ENCODE measurements around the gene GLS. TPM values are rescaled to one million over a fixed set of nuclear protein-coding genes. Genes with fewer than 3 reads are reported as not detected.
A peak's percentile ranks its signal among the peaks of the same experiment; 100 is the strongest.
"Not testable (repeated sequence)": the region's sequence is repeated elsewhere in the genome, so short reads cannot be mapped to it uniquely, and the experiment has no call there.

GLS gene
- total RNA-seq, 6 experiments from 2014 or later = 191 to 431 (median 201) TPM

GRCh38 chr2:190849774-190850173 is 30.8 kb upstream of the GLS start:
- peak overlapping the region; percentile 51 for H3K27ac Mint-ChIP-seq
- no peaks in the 10 kb centered on the region; the same call in 1 of the 2 replicates for H3K27me3 Mint-ChIP-seq (ENCODE audit: insufficient read depth)
- no peak for TF ChIP-seq CTCF (IDR thresholded peaks at IDR 0.05)
- no peaks in the 10 kb centered on the region for H3K9me3 Mint-ChIP-seq
- peaks cover 38% of the 10 kb centered on the region for H3K4me1 Mint-ChIP-seq (ENCODE audit: low read depth)
- DNase-seq = peak; percentile 65
- H3K36me3 Mint-ChIP-seq (ENCODE audit: low read depth) = no peaks in the 10 kb centered on the region
- H3K4me3 Mint-ChIP-seq = peak overlapping the region; percentile 24; the same call in 1 of the 2 replicates

- not testable (repeated sequence) for H3K4me3 Mint-ChIP-seq; H3K36me3 Mint-ChIP-seq (ENCODE audit: low read depth); DNase-seq; H3K9me3 Mint-ChIP-seq; H3K27me3 Mint-ChIP-seq (ENCODE audit: insufficient read depth); H3K27ac Mint-ChIP-seq
- peaks cover 62% of the 10 kb centered on the region for H3K4me1 Mint-ChIP-seq (ENCODE audit: low read depth)
Observed at GRCh38 chr2:190853022-190853421, 27.6 kb upstream of the GLS start.

- no peak for TF ChIP-seq CTCF (IDR thresholded peaks at IDR 0.05)
- Mint-ChIP-seq H3K27ac (peak overlapping the region; percentile 12; the same call in 1 of the 2 replicates), H3K4me3 (0 out of 2 replicates have a peak overlapping the region, but pooled peaks have one; percentile 3), H3K4me1 (ENCODE audit: low read depth) (peaks cover 64% of the 10 kb centered on the region), H3K36me3 (ENCODE audit: low read depth) (no peaks in the 10 kb centered on the region), H3K9me3 (no peaks in the 10 kb centered on the region), H3K27me3 (ENCODE audit: insufficient read depth) (no peaks in the 10 kb centered on the region; the same call in 1 of the 2 replicates)
- DNase-seq = no peak
Observed at GRCh38 chr2:190853531-190854383, 26.9 kb upstream of the GLS start.

- Mint-ChIP-seq H3K27ac (no peak overlapping the region), H3K4me3 (no peak overlapping the region), H3K36me3 (ENCODE audit: low read depth) (no peaks in the 10 kb centered on the region), H3K4me1 (ENCODE audit: low read depth) (peaks cover 67% of the 10 kb centered on the region), H3K9me3 (no peaks in the 10 kb centered on the region), H3K27me3 (ENCODE audit: insufficient read depth) (no peaks in the 10 kb centered on the region; the same call in 1 of the 2 replicates)
- TF ChIP-seq CTCF (IDR thresholded peaks at IDR 0.05) = no peak
- no peak for DNase-seq
Observed at GRCh38 chr2:190854726-190855125, 25.9 kb upstream of the GLS start.

- no peak for DNase-seq
- Mint-ChIP-seq H3K27ac (no peak overlapping the region), H3K9me3 (no peaks in the 10 kb centered on the region), H3K4me3 (no peak overlapping the region), H3K36me3 (ENCODE audit: low read depth) (no peaks in the 10 kb centered on the region), H3K4me1 (ENCODE audit: low read depth) (peaks cover 67% of the 10 kb centered on the region), H3K27me3 (ENCODE audit: insufficient read depth) (no peaks in the 10 kb centered on the region; the same call in 1 of the 2 replicates)
- TF ChIP-seq CTCF (IDR thresholded peaks at IDR 0.05) = no peak
Observed at GRCh38 chr2:190855245-190855644, 25.4 kb upstream of the GLS start.

- Mint-ChIP-seq H3K27ac (no peak overlapping the region), H3K9me3 (no peaks in the 10 kb centered on the region), H3K36me3 (ENCODE audit: low read depth) (no peaks in the 10 kb centered on the region), H3K27me3 (ENCODE audit: insufficient read depth) (peaks cover 3% of the 10 kb centered on the region; the same call in 1 of the 2 replicates), H3K4me1 (ENCODE audit: low read depth) (peaks cover 84% of the 10 kb centered on the region), H3K4me3 (no peak overlapping the region)
- no peak; the same call in 1 of the 2 replicates for TF ChIP-seq CTCF (IDR thresholded peaks at IDR 0.05)
- DNase-seq = no peak
Observed at GRCh38 chr2:190856985-190857384, 23.6 kb upstream of the GLS start.
